Coronary artery (tissue), 2 donors: ENCODE results near the gene CNN2.
A peak's percentile ranks its signal among the peaks of the same experiment; 100 is the strongest.

Source experiments
- DNase-seq: peaks from one replicate; pipeline ENCODE4 v3.0.0-alpha.2; 2017; ENCODE audit warnings: low spot score
- H3K27ac ChIP-seq, 2 donors: fragments of 200-600 bp; sonication (generic); one replicate each; pipeline ENCODE4 v1.5.1; 2016 to 2019
- H3K4me3 ChIP-seq: fragments of 200-600 bp; sonication (generic); 2 replicates; pipeline ENCODE4 v1.5.1; 2016; ENCODE audit warnings: mild to moderate bottlenecking, moderate library complexity
- TF ChIP-seq, protein P1 (sequence below): fragments of 200-600 bp; sonication (generic); IDR thresholded peaks from one replicate; pipeline ENCODE4 v1.5.1; 2019; ENCODE audit warnings: antibody characterized with exemption

The CNN2 gene

DNA sequence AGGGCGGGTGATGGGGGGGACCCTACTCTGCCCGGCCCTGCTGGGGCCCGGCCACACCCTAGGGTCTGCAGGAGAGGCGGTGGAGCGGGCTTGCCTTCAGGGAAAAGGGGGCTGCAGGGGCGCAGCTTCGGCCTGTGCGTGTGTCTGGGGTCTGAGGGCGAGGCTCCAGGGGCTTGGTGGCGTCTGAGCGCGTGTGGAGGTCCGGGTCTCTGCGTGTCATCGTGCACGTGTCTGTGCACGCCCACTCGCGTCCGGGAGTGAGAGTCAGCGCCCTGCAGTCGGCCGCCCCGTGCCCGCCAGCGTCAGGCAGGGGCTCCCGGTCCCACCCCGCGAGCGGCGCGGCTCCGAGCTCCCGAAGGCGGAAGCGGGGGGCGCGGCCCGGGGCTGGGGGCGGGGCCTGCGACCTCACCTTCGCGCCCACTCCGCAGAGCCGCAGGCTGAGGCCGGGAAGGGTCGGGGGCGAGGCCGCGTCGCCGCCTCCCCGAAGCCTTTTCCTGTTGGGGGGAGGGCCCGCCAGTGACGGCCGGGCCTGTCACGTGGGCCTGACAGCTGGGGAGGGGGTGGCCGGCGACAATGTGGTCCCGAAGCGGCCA is 40.4 kb downstream of the CNN2 start, which contains the start of gene ARHGAP45:
ARHGAP45 (plus strand) TSS at position 420 of the 593 bp plus-strand sequence. CDS start 239 bp downstream, outside the sequence.
- Histone ChIP-seq H3K27ac (peak within 1 kb of the TSS; percentile 21 to 78), H3K4me3 (peak within 1 kb of the TSS; percentile 69)
- no peak for DNase-seq
- TF ChIP-seq, protein P1, sequence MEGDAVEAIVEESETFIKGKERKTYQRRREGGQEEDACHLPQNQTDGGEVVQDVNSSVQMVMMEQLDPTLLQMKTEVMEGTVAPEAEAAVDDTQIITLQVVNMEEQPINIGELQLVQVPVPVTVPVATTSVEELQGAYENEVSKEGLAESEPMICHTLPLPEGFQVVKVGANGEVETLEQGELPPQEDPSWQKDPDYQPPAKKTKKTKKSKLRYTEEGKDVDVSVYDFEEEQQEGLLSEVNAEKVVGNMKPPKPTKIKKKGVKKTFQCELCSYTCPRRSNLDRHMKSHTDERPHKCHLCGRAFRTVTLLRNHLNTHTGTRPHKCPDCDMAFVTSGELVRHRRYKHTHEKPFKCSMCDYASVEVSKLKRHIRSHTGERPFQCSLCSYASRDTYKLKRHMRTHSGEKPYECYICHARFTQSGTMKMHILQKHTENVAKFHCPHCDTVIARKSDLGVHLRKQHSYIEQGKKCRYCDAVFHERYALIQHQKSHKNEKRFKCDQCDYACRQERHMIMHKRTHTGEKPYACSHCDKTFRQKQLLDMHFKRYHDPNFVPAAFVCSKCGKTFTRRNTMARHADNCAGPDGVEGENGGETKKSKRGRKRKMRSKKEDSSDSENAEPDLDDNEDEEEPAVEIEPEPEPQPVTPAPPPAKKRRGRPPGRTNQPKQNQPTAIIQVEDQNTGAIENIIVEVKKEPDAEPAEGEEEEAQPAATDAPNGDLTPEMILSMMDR: no peak

DNA sequence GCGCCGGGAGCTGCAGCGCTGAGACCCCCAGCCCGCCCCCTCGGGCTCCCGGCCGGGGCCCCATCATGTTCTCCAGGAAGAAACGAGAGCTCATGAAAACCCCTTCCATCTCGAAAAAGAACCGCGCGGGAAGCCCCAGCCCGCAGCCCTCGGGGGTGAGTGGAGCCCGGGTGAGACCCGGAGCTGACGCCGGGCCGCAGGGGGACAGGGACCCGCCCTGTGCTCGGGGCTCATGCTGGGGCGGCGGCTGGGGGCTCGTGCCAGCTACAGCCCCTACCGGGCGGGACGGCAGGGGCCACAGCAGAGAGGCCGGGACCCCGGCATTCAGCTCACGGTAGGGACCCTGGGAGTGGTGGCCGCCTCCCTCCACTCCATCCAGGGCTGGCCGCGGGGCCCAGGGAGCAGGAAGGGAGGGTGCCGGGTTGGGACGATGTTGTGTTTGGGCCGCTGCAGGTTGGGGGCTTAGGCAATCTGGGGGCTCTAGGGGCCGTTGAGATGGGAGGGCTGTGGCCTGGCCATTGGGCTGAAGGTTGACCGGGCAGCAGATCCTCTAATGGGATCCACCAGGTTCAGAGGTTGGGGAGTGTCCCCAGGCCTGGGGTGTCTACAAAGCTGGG is 41.0 kb downstream of the CNN2 start:
- Histone ChIP-seq H3K4me3 (peak overlapping the region; percentile 69), H3K27ac (peak overlapping the region; percentile 21 to 78)
- no peak for DNase-seq
- TF ChIP-seq, protein P1: no peak

DNA sequence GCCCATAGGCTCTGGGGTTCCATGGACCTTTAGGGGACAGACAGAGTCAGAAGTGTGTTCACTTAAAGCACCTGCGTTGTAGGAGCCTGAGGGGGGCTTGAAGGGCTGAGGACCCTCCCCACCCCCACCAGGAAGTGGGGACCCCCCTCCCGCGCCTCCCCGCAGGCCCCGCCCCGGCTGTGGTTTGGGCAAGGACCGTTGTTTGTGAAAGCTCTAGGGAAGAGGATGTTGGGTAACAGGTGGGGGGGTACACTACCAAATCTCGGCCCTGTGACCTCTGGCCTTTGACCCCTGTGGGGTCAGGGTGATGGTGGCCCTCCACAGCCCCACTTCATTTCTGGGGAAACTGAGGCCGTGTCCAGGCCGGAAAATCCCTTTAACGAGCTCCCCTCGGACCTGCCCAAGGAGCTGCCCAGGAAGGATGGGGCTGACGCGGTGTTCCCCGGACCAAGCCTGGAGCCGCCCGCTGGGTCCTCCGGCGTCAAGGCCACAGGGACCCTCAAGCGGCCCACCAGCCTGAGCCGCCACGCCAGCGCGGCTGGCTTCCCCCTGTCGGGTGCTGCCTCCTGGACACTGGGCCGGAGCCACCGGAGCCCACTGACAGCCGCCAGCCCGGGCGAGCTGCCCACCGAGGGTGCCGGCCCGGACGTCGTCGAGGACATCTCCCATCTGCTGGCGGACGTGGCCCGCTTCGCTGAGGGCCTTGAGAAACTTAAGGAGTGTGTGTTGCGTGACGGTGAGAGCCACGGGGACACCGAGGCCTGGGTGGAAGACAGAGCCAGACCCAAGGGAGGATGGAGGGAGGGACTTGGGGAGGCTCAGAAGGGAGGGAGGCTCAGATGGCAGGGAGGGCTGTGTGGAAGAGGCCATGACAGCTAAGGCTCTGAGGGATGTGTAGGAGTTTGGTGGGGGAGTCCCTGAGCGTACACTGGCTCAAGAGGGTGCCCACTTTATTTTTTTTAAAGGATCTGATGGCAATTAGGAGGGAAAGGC is 41.9 kb downstream of the CNN2 start:
- DNase-seq: no peak
- peak overlapping the region; percentile 69 for H3K4me3 ChIP-seq
- H3K27ac ChIP-seq: peak overlapping the region in 1 of 2 donors; percentile 78
- TF ChIP-seq, protein P1: no peak

DNA sequence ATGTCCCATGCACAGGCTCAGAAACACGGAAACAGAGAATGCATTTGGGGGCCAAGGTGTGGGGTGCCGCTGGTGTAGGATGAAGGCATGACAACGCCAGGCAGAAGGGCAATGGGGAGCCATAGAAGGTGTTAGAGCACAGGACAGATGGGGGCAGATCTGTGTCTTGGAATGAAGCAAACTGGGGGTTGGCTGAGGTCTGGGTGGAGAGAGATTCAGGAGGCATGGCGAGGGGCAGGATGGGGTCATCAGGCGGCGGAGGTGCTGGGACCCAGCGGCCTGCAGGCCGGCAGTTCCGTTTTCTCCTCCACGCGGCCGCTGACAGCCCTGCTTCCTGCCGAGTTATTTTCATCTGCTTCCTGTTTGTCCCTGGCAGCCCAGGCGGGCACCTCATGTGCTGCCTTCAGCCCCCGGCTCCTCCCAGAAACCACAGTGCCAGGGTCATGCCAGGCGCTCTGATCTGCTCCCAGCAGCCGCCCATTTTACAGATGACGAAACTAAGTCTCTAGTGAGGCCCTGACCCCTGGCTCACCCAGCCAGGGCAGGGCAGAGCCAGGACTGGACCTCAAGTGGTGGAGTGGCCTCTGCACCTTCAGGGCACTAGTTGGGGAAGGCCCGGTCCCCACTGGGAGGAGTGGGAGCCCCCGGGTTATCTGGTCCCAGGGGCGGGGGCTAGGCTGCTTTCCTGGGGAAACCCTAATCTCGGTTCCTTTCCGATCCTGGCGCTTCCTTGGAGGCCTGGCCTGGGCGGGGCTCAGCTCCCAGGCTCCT is 42.8 kb downstream of the CNN2 start:
- peak overlapping the region in 1 of 2 donors; percentile 78 for H3K27ac ChIP-seq
- H3K4me3 ChIP-seq: peak overlapping the region; percentile 69
- TF ChIP-seq, protein P1: no peak
- no peak for DNase-seq

DNA sequence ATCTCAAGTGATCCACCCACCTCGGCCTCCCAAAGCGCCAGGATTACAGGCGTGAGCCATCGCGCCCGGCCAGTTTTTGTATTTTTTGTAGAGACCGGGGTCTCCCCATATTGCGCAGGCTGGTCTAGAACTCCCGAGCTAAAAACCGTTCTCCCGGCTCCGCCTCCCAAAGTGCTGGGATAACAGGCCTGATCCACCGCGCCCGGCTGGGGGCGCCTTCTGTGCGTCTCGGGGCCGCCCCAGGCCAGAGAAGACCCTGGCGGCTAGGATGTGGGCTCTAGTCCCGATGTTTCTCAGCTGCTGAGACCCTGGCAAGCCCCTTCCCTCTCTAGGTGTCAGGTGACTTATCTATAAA is 44.1 kb downstream of the CNN2 start:
- H3K27ac ChIP-seq: no peak overlapping the region
- DNase-seq: no peak
- no peak overlapping the region for H3K4me3 ChIP-seq
- TF ChIP-seq, protein P1: no peak

DNA sequence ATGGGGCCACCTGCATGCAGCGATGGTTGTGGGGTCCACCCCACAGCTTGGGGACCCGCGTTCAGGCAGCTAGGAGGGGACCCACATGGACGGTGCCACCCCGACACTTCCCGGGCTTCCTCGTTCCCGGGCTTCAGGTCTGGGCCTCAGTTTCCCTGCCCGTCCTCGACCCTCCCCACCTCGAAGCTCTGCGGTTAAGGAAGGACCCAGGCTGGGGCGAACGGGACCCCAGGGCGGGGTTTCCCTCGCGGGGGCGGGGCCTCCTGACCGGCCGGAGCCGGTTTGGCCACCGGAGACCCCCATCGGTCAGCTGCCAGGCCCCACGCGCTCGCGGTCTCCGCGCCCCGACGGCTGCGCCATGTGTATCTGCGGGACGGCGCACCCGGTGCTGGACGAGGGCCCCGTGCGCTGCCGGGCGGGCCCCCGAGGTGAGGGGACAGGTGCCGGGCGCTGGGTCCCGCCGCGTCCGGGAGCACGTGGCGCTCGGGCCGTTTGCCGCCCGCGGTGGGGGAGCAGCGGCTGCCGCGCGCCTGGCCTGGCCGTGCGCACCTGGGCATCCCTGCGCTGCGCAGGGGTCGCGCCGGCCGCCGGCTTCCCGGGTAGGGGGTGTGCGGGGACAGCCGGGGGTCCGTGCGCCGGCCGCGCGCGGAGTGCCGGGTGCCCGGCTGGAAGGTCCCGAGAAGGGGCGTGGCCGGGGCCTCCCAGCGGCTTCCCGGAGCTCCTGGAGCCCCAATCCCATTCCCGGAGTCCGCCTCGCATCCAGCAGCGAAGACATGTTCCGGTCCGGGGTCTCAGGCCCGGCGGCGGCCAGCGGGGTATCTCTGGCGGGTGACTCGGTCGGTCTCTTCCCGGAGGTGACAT is 44.8 kb downstream of the CNN2 start:
- DNase-seq: no peak
- TF ChIP-seq, protein P1: no peak
- Histone ChIP-seq H3K4me3 (peak overlapping the region; percentile 62), H3K27ac (no peak overlapping the region)
